T-helper 2 cell (primary cell): Measurements from ENCODE around the gene RDX.
A peak's percentile ranks its signal among the peaks of the same experiment; 100 is the strongest.
"Not testable (repeated sequence)": the region's sequence is repeated elsewhere in the genome, so short reads cannot be mapped to it uniquely, and the experiment has no call there.

Experiments
- DNase-seq, 5 experiments: peaks; one replicate each; pipeline versions ENCODE4 v3.0.0 to v3.0.0-alpha.2; 2012 to 2022

The RDX gene

DNA sequence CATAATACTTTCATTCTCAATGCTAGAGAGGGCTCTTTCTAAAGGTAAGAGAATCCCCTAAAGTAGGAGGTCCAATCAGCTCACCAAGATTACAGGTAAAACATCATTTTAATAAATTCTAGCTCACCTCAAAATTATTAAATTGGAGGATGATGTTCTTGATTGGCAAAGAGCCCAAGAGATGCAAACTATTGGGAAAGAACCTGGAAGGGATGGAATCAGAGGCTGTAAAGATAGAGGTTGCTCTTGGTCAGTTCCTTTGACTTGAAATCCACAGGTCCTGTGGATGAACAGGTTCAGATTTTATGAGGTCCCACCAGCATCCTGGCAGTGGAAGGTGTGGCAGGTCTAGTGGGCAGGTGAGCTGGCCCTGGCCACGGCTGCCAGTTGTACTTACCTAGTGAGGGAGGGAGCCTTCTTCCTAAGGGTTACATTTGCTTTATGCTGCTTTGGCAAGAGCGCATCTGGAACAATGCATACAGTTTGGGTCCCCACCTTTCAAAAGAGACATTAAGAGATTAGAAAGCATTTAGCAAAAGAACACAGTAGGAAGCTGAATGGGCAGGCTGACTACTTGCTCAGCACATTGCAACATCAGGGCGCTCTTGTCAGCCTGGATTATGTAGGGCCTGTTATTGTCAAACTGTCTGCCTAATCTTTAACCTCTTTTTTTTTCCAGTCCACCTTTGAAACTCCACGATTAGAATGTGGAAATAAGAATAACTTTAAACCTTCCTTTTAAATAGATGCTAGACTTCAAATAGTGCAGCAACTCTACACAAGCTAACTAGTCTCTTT lies 97.0 kb downstream of the RDX start:
- no peak for DNase-seq

DNA sequence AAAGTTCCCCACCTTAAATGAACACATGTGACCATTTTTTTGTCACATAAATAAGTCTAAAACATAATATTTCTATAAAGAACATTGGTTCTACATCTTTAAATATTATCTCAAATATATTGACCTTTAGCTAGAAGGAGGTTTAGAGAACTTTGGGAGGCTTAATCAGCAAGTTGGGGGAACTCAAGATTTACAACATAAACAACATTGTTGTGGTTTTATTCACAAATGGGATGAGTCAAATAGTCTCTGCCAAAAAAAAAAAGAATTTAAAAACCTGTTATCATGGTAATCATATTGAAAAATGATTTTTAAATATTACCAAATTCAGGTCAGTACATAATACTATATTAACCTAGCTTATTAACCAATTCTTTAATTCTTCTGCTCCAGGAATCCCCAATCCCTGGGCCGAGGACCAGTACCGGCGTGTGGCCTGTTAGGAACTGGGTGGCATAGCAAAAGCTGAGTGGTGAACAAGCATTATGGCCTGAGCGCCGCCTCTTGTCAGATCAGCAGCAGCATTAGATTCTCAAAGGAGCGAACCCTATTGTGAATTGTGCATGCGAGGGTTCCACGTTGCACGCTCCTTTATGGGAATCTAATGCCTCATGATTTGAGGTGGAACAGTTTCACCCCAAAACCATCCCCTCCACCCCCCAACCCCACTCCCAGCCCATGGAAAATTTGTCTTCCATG lies 98.2 kb downstream of the RDX start:
- DNase-seq: peak in 1 of 5 experiments; percentile 41

DNA sequence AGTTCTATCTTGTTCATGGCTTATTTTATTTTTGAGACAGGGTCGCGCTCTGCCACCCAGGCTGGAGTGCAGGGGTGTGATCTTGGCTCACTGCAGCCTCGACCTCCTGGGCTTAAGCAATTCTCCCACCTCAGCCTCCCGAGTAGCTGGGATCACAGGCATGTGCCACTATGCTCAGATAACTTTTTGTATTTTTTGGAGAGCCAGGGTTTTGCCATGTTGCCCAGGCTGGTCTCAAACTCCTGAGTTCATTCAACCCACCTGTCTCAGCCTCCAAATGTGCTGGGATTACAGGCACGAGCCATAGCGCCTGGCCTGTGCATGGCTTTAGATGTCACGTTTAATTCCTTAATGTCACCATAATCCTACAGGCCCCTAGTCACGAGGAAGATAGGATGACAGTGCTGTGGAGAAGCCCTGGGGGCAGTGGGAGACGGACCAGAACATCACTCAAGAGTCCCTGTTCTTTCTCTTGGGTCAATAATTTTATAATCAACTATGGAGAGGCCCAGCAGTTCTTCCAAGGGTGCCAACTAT lies 99.5 kb downstream of the RDX start:
- no peak for DNase-seq

DNA sequence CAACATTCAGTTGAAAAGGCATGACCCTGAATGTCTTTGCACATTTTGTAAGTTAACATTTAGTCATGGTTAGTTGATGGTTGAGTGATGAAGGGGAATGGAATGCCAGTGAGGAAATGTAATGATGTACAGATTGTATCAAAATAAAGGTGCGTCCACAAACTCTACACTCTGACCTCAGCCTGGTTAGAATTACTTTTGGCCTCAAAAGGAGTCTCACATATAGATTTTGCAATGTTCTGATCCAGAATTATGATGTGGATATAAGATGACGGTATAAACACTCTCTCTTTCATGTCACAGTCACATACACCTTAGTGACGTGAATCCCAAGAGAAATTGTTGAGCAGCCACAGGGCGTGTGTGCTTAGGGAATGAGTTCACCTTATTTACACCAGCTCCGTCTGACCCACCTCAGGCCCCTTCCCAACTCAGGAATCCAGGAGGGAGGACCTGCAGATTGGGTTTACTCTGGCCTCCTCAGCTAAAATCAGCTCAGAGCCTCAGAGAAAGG lies 100.1 kb downstream of the RDX start:
- DNase-seq: no peak

DNA sequence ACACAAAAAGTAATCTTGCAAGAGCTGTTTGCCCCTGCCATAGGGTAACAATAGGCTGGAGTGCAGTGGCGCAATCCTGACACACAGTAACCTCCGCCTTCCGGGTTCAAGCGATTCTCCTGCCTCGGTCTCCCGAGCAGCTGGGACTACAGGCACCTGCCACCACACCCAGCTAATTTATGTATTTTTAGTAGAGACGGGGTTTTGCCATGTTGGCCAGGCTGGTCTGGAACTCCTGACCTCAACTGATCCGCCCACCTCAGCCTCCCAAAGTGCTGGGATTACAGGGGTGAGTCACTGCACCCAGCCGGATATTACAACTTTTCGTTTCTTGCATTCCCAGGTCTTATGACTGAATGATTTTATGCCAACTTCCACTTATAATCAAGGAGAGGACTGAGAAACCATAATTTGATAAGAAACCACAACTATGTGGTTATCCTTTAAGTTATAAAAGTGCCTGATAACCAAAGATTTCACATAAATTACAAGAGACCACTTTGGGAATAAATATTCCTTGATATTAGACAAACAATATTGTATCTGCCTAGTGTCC lies 102.1 kb downstream of the RDX start:
- DNase-seq: not testable (repeated sequence)

DNA sequence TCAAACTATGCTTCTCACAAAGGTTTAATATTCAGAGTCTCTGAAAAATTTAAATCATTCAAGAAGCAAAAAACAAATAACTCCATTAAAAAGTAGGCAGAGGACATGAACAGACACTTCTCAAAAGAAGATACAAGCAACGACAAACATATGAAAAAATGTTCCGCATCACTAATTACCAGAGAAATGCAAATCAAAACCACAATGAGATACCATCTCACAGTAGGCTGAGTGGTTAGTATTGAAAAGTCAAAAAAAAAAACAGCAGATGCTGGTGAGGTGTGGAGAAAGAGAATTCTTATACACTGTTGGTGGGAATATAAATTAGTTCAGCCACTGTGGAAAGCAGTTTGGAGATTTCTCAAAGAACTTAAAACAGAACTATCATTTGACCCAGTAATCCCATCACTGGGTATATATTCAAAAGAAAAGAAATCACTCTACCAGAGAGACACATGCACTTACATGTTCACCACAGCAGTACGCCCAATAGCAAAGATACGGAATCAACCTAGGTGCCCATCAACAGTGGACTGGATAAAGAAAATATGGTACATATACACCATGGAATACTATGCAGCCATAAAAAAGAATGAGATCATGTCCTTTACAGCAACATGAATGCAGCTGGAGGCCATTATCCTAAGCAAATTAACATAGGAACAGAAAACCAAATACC lies 103.7 kb downstream of the RDX start:
- DNase-seq: peak in 1 of 5 experiments; percentile 92

DNA sequence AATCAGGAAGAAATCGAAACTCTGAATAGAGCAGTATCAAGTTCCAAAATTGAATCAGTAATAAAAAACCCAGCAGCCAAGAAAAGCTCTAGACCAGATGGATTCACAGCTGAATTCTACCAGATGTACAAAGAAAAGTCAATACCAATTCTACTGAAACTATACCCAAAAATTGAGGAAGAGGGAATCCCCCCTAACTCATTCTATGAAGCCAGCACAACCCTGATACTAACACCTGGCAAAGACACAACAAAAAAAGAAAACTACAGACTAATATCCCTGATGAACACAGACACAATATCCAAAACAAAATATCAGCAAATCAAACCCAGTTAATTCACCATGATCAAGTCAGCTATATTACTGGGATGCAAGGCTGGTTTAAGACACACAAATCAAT lies 105.5 kb downstream of the RDX start:
- no peak for DNase-seq

DNA sequence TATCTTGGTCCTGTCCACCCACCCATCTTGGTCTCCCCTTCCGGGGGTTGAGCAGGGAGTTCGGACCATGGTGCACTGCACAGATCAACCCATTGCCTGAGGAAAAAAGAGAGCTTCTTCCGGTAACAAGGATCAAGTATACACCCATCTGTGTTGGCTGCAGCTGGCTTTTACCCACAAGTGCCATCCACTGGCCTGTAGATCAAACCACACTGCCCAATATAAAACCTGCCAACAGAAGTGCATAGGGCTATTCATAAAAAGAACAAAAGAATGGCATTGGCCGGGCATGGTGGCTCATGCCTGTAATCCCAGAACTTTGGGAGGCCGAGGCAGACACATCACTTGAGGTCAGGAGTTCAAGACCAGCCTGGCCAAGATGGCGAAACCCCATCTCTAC lies 108.7 kb downstream of the RDX start:
- DNase-seq: no peak

DNA sequence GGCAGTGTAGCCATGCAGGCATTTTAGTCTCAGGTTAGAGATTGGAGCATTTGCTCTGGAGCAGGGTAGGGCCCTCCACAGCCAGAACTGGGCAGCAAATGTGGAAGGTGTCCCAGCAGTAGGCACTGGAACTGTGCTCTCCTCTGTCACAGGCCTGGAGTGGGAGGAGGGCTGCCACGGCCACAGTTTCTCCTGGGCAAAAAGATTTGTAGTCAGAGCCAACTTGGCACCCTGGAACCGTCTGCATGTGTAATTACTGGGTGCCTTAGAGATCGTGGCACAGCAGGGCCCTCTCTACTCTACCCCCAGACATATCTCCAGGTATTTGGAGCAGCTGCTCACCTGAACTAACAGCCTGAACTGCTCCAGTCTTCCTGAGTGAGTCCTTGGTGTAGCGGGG lies 109.5 kb downstream of the RDX start:
- DNase-seq: no peak

DNA sequence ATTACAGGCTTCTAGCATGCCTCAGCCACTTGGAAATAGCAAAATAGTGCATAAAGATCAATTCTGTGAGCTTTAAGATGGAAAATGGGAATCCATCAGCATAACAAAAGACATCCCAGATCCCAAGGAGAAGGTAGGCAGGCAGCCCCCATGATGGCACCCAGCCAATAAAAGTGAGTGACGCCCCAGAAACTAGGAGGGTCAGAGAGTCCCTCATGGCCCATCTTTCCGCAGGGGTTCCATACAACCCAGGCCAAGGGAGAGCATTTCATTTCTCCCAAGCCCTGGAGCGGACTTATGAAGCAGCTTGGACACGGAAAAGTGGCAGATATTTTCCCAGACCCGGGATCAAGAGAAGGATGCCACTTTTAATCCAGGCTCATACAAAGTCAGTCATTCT lies 110.0 kb downstream of the RDX start:
- no peak for DNase-seq

DNA sequence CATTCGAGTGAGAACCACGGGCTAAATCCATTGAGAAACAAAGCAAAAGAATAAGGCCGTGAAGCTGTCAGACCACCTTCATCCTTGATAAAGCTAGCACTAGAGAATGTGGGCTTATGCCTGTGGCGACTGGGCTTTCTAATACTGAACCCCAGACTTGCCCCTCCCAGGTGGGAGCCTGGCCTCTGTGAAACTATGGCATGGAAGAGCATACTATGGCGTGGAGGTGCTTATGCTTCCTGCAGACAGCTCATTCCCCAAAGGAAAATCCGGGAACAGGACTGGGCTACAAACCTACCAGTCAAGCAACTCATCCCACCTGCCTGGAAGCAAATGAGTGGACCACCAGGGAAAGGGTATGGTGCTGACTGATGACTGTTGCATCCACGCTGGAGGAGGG lies 110.8 kb downstream of the RDX start:
- no peak for DNase-seq

DNA sequence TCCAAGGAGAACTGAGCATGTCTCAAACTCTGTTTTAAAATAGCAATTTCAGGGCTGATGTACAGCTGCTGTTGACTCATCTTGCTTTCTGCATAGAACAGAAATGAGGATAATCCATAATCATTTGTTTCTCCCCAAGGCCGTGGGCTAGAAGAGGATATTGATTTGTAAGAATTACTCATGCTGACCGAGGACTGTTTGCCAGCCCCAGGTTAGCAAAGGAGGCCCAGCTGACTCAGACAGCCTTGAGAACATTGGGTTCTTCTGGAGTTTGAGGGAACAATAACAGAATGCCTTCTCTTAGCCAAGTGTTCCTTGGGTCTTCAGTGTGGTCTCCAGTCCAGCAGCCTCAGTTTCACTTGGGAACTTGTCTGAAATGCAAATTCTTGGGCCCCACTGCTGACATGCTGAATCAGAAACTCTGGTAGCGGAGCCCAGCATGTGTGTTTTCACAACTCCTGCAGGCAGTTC lies 111.3 kb downstream of the RDX start:
- no peak for DNase-seq

DNA sequence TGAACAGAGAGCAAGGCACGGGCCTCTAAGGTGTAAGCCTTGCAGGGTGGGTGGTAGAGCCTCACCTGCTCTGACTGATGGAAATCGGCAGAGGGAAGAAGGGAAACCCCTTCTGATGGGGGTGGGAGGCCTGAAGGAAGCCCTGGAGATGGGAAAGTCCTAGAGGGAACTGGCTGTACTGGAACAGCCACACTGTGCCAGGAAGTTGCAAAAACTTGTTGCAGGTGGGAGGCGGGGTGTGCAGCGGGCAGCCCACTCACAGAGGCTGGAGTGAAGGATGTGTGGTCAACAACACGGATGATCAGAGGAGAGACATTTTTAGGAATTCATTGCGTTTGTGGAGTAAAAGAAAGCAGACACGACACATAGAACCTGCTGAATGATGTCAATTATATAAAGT lies 112.0 kb downstream of the RDX start:
- DNase-seq: no peak

DNA sequence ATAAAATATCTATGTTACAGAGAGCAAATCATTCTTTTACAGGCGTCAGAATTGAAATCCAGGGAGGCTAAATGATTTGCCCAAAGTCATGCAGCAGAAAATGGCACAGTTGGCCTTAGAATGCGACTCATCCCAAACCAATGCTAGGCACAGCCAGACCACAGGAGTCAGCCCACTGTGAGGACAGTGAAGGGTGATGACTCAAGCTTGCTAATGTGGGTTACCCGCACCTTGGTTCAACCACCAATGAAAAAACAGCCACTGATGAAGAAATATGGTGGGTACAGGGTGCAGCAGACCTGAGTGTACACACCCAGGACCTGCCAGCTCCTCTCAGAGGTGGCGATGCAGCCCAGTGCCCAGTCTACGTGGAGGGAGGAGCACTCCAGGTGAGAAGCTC lies 113.5 kb downstream of the RDX start:
- DNase-seq: peak in 1 of 5 experiments; percentile 58

DNA sequence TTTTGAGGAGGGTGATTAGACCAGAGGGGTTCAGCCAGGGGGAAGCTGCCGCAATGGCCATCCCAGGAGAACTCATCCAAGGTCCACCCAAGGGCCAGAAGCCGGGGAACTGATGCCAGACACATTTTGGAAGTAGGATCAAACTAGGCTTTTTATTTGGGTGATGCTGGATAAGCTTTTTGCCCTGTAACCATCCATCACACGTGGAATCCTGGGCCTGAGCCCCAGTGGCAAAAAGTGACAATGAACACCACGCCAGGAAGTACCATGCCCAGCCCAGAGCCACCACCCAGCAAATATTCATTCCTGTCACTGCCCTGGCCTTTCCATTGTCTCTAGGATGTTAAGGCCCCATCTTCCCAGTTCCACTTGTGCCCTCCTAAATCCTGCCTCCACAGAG lies 117.3 kb downstream of the RDX start:
- no peak for DNase-seq

DNA sequence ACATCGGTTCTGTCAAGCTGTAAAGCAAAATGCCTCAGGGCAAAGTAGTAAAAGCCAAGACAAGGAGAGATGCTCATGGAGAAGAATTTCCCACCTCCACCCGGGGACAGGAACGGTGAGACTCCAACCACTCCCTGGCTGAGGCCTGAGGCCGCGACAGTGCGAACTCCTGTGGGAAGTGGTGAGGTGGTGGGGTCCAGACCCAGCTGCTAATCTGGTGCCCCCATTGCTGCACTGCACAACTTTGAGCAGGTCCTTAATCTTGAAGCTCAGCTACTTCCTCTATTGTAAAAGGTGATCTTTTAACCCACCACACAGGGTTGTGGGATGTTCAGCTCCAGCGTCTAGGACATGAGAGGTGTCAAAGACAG lies 119.3 kb downstream of the RDX start:
- no peak for DNase-seq

DNA sequence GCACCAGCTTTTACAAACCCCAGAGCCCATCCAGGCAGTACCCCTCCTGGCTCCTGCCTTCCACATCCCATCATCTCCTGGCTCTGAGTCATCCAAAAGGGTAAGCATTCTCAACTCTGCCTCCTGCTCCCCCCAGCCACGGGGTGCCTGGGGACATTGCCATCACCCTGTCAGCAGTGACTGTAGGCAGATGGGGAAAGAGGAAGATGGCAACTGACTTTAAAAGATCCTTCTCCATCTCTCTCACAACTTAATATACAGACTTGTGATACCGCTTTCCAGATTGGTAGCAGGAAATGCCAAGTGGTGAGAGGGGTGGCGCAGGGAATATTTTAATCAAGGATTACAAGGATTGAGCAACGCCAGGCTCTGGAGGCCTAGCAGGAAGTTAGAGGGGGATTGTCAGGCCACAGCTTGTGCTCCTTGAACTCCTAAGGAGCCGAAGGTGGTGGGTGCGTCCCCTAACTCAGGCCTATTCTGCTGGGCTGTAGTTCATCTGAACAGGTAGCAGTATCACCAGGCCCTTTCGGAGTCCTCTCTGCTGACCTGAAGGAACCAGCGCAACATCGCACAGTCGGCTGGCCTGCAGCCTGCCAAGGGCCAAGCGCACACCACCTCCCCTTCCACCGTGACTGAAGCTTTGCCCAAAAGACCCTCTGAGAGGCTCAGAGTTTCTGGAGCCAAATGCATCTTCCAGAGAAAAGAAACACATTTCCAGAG lies 119.9 kb downstream of the RDX start:
- DNase-seq: no peak

DNA sequence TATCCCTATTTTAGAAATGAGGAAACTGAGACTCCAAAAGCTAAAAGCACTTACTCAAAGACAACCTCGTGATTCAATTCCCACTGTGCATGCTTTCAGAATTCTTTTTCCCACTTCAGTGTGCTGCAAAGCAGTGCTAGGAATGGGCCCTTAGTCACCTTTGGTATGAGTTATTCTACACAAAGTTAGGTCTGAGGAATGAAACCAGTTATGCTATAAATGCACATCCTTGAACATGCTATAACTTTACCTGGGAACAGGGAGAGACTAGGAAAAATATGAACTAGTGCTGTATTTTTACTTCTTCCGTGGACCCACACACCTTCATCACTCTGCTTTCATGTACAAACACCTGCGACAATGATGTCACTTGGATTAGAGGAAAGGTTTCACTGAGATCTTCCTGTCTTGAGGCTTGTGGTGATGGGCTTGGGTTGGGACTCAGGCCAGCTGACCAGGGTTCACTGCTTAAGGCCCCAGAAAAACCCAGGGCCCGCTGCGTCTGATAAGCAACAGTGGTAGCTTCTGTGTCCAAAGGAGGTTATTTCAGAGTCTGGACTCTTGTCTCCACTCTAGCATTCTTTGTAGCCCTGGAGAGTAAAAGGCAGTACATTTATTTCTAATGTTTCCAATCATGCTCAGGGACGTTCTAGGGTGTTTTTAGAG lies 121.6 kb downstream of the RDX start:
- DNase-seq: no peak

DNA sequence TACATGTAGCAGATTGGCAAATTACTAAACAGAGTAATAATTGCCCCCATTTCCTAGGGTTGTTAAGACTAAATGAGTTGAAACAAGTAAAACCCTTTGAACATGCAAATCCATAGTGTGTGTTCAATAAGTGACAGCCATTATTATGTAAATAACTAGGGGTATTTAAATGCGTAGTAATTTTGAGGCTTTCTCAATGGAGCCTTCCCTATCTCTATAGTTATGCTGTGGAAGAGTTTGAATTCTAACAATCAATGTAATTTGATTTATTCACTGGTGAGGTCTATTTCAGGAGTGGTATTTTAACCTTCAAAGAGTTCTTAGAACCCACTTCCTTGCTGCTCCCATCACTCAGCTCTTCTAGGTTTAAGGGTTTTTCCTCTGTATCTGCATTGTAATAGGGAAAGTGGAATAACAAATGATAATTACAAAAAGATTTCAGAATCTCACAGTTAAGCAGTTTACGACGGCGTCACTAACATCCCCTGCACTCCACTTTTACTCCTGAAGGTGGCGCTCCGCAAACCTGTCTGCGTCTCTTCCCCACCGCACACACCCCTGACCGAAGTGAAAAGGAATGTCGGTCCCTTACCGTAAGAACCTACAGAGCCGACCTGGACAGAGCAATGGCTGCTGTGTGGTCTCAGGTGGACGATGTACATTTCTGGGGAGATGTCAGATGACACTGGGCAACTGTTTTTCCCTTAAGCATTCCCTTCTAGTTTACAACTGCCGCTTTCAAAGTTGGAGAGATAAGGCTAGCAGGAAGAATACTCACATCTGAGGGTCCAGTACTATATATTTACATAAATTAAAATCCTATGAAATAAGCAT lies 122.4 kb downstream of the RDX start:
- peak; percentile 3 to 72 (median 39) for DNase-seq

DNA sequence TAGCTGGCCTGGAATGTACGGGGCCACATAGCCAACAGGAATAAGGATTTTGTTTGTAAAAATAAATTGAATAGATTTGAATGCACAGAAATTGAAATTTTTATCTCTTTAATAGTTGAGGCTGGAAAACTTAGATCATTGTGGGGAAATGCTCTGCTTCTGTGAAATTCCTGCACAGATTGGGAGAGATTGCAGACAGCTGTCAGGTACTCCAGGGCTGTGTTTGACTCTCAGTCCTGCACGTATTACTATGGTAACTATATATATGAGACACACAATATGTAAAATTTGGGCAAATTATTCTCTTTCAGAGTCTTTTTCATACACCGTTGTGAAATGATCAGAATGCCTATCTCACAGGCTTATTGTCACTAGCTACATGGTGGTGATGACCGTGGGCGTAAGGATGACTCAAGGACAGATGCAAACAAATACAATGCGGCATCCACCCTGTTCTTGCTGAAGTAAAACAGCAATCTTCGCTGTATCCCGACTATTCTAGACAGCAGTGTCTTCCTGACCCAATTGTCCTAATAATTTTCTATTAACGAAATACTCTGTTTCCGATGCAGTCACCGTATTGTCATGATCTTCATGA lies 123.8 kb downstream of the RDX start:
- DNase-seq: no peak
